NCI-H2196 (cell line): ENCODE results near the gene GAB2.

Source experiments
- DNase-seq: peaks from one replicate; lab custom pipeline; 2025; ENCODE audit not compliant: unreplicated experiment; lab: John Stamatoyannopoulos, UW

The GAB2 gene

GRCh38 chr11:78168539-78169477 is 248.8 kb downstream of the GAB2 start:
- DNase-seq = no peak

GRCh38 chr11:78166855-78167469 is 250.7 kb downstream of the GAB2 start:
- DNase-seq = no peak
